Peyer's patch (tissue), 4 donors: ENCODE results near the gene RANGRF.

ENCODE experiments used
- POLR2A ChIP-seq, 2 donors: fragments of 450-650 bp; IDR thresholded peaks; one replicate each; pipeline ENCODE4 v1.5.1; 2017; ENCODE audit warnings: antibody characterized with exemption in 2 of 2, mild to moderate bottlenecking in 2 of 2, moderate library complexity in 2 of 2
- TF ChIP-seq, protein P1 (sequence below), 6 experiments: fragments of 450-650 bp in 4 of 6; fragments of 200-600 bp in 2 of 6; sonication (generic) in 1 of 6; IDR thresholded peaks; one replicate each; pipeline ENCODE4 v1.5.1; 2017 to 2019; ENCODE audit warnings: antibody characterized with exemption in 6 of 6, mild to moderate bottlenecking in 3 of 6, moderate library complexity in 1 of 6

- TF ChIP-seq, protein P1, sequence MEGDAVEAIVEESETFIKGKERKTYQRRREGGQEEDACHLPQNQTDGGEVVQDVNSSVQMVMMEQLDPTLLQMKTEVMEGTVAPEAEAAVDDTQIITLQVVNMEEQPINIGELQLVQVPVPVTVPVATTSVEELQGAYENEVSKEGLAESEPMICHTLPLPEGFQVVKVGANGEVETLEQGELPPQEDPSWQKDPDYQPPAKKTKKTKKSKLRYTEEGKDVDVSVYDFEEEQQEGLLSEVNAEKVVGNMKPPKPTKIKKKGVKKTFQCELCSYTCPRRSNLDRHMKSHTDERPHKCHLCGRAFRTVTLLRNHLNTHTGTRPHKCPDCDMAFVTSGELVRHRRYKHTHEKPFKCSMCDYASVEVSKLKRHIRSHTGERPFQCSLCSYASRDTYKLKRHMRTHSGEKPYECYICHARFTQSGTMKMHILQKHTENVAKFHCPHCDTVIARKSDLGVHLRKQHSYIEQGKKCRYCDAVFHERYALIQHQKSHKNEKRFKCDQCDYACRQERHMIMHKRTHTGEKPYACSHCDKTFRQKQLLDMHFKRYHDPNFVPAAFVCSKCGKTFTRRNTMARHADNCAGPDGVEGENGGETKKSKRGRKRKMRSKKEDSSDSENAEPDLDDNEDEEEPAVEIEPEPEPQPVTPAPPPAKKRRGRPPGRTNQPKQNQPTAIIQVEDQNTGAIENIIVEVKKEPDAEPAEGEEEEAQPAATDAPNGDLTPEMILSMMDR (IDR thresholded peaks at IDR 0.05): no peak
- TF ChIP-seq POLR2A (IDR thresholded peaks at IDR 0.05): no peak
These were observed 13.7 kb upstream of the RANGRF start for GRCh38 chr17:8274816-8275215.
